Amygdala (tissue), 56 donors: ENCODE data around the gene HSPA12B.
A peak's percentile ranks its signal among the peaks of the same experiment; 100 is the strongest.
"Not testable (repeated sequence)": the region's sequence is repeated elsewhere in the genome, so short reads cannot be mapped to it uniquely, and the experiment has no call there.

ENCODE experiments used
- DNase-seq, 56 donors: peaks; one replicate each; lab custom pipeline; 2025; lab: John Stamatoyannopoulos, UW

The HSPA12B gene

GRCh38 chr20:3783511-3784195 is 51.2 kb downstream of the HSPA12B start:
- no peak for DNase-seq

DNA sequence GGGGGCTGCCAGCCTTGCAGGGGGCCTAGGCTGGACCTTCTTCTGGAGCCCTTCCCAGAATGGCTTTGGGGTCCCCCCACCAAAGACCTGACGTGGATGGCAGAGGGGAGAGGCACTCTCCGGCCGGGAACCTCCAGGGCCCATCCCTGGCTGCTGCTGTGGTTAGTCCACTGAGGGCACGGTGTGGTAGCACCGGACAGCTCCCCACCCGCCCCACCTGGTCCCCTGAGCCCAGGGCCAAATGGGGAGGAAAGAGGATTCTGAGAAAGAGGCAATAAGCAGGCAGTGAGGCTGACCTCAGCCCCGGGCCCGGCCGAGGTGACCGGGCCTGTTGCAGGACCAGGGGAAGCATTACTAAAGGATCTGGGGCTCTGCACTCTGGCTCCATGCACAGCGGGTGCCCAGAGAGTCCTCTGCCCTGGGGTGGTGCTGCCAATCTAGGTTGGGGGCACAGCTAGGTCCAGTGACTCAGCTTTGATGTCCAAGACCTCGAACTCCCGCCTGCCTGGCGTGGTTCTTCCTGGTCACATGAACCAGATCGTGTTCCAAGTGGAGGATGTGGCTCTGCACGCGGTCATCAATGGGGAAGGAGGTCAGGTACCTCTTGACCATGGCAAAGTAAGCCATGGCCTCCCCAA is 51.9 kb downstream of the HSPA12B start:
- DNase-seq: no peak

DNA sequence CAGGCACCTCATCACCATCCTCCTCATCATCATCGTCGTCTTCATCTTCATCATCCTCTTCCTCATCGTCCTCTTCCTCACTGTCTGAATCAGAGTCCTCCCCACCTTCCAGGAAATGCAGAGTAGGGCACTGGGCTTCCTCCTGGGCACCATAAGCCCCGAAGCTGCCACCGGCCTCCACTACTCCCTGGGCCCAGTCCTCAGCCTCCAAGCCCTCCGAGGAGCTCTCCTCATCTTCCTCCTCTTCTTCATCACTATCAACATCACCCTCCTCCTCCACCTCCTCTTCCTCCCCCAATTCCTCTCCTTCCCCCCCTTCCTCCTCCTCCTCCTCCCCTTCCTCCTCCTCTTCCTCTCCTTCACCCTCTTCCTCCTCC is 52.4 kb downstream of the HSPA12B start:
- DNase-seq: no peak

GRCh38 chr20:3785240-3786125 is 53.0 kb downstream of the HSPA12B start:
- DNase-seq: peak in 1 of 56 donors; percentile 26

DNA sequence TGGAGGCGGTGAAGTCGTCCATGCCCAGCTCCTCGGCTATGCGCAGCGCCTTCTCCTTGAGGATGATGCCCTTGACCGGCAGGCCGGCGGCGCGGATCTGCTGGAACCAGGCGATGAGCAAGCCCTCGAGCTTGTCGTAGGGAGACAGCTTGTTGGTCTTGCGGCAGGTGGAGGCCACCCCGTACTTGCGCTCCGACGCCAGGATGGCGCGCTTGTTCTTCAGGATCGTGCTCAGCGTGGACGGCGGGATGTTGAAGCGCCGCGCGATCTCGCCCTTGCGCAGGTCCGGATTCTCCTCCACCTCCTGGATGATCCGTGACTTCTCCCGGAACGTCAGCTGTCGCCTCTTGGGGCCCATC is 53.6 kb downstream of the HSPA12B start:
- DNase-seq: peak in 15 of 56 donors; percentile 21 to 44 (median 33)

DNA sequence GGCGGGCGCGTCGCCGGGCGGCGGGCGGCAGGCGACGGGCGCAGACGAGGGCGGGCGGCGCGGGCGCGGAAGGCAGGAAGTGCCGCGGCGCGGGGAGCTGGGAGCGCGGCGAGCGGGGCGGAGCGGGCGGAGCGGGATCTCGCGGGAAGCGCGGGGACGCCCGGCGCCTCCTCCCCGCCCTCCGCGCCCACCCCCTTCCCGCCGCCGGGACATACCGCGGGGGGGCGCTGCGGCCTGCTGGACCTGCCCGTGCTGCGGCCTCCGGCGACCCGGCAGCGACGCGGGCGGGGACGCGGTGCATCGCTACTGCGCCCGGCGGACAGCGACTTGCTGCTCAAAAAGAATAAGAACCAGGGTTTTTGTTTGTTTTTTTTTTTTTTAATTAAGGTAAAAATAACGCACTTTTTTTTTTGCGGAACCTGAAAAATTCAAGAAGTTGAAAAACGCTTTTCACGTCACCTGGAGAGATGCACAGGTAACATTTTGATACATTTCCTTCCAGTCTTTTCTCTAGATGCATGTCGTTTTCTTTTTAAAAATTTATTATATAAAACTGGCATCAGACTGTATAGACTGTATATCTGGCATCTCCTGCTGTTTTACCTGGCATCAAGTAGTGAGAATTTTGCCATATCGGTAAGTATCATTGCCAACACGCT is 54.3 kb downstream of the HSPA12B start, which contains the start of gene CENPB:
Gene CENPB (minus strand): TSS at position 76 of the 659 bp plus-strand sequence. CDS start 257 bp downstream, outside the sequence.
- DNase-seq: peak in 54 of 56 donors; percentile 25 to 93 (median 72)

- no peak for DNase-seq
These were observed 55.0 kb downstream of the HSPA12B start for GRCh38 chr20:3787324-3788014.

DNA sequence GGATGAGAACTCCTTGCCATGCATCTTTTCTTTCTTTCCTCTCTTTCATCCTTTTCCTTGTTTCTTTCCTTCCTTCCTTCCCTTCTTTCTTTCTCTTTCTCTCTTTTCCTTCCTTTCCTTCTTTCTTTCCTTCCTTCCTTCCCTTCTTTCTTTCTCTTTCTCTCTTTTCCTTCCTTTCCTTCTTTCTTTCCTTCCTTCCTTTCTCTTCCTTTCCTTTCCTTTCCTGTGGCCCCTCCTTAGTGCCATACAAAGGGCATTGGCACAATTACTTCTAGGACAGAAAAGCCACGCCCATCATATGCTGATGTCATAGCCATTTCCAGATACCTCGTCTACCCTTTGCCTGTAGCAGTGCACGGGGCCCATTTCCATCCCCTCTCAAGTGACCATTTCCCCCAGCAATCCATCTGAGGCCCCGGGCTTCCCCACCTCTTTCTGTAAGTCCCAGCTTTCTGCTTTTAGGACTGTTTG is 56.2 kb downstream of the HSPA12B start:
- DNase-seq: no peak

- not testable (repeated sequence) for DNase-seq
These were observed 56.7 kb downstream of the HSPA12B start for GRCh38 chr20:3789201-3789600.

DNA sequence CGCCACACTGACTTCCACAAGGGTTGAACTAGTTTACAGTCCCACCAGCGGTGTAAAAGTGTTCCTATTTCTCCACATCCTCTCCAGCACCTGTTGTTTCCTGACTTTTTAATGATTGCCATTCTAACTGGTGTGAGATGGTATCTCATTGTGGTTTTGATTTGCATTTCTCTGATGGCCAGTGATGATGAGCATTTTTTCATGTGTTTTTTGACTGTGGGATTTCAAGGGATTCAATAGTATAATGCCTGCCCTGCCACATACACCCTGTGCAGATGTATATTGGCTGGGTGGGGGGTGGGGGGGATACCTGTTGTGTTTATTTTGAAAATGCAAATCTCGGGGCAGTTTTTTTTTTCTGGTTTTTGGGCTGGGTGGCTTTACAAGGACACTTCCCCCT is 61.7 kb downstream of the HSPA12B start:
- DNase-seq: not testable (repeated sequence)

- no peak for DNase-seq
These were observed 62.4 kb downstream of the HSPA12B start for GRCh38 chr20:3794701-3795420.

DNA sequence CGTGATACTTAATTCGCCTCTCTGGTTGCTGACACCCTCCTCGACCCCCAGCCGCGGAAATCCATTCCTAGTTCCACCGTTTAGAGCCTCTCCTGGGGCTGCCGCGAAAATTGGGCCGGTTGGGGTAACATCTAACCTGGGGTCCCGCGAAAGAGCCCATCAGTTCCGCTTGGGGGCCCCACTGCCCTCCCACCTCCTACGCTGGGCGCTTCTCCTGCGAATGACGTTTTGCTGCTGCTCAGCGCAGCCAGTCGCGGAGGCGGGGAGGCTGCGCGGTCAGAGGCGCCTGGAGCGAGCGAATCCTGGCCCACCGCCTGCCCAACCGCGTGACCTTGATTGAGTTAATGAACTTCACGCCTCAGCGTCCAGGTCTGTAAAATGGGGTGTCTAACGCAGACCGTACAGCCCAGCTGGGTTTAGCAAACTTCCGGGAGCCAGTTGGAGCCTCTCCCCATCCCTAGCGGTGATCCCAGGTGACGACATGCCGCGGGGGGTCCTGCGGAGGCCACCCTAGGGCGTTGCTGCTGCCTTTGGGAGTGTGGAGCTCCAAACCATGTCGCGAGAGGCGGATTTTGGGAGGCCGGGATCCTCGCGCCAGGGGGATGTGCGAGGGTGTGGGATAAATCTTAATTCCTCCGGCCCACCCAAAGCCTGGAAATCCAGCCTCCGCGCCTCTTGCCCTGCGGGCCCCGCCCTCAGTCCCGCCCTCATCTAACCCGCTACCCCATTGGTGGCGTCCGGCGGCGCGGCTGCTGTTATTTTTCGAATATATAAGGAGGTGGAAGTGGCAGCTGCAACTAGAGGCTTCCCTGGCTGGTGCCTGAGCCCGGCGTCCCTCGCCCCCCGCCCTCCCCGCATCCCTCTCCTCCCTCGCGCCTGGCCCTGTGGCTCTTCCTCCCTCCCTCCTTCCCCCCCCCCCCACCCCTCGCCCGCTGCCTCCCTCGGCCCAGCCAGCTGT is 63.3 kb downstream of the HSPA12B start, which contains the start of gene CDC25B:
Gene CDC25B (plus strand): TSS at position 800 of the 958 bp plus-strand sequence. CDS start 222 bp downstream, outside the sequence.
- DNase-seq: peak in 55 of 56 donors; percentile 66 to 97 (median 91)

DNA sequence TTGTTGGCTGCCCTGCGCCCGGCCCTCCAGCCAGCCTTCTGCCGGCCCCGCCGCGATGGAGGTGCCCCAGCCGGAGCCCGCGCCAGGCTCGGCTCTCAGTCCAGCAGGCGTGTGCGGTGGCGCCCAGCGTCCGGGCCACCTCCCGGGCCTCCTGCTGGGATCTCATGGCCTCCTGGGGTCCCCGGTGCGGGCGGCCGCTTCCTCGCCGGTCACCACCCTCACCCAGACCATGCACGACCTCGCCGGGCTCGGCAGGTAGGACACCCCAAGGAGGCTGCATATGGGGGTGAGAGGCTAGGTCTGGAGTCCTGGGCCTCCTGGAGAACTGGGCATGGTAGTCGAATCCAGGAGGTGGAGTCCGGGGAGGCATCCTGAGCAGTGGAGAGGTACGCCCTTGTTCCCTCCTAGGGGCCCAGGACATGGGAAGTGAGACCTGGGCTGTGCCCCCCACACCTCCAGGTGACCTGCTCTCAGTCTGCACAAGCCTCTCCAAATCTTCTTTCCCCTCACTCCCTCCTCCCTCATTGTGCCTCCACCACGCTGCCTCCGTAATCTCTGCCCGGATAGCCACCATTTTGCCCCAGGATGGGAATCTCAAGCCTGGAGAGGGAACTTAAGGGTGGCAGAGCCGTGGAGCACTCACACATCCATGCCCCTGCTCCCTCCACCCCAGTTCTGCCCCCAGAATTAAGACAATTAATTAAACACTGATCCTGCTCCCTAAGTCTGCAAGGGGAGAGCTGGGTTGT is 64.2 kb downstream of the HSPA12B start:
- peak in 1 of 56 donors; percentile 49 for DNase-seq

- no peak for DNase-seq
These were observed 64.7 kb downstream of the HSPA12B start for GRCh38 chr20:3797226-3797545.

GRCh38 chr20:3797592-3798372 is 65.3 kb downstream of the HSPA12B start:
- no peak for DNase-seq

DNA sequence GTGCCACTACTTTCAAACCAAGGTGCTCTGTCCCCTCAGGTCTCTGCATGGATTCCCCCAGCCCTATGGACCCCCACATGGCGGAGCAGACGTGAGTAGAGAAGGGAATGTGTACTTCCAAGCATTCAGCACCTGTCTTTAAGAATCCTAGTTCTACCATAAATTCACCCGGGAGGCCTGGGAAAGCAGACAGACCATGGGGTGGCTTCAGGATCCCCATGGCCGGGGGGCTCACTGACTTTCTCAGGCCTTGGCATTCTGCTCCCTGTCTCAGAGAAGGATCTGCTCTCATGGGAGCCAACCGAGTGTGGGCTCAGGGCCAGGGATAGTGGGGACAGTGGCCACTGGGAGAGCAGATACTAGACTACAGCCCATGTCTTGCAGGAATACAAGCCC is 65.9 kb downstream of the HSPA12B start:
- peak in 11 of 56 donors; percentile 17 to 55 (median 29) for DNase-seq

DNA sequence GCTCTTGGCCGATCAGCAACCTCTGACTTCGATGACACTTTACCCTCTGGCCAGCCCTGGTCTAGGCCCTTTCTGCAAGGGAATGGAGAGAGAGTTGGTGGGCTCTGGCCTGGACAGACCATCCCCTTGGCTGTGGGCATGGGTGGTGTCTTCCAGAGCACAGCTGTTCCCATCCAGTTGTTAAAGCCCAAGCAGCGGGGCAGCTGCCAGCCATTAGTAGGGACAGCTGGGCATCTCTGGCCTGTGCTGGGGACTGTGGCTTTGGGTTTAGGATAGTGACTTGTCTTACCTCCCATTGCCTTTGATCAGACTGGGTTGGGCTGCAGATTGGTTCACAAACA is 66.4 kb downstream of the HSPA12B start:
- peak in 2 of 56 donors; percentile 12 to 29 for DNase-seq
